MM.1S (cell line): ENCODE measurements around the gene IFT25.

Experiments
- EZH2 ChIP-seq: fragments of 300-600 bp; sonication (generic); optimal IDR thresholded peaks from 2 replicates; pipeline ENCODE3; 2017; ENCODE audit warnings: low read depth, mild to moderate bottlenecking, antibody characterized with exemption, low read length, mixed read lengths
- TF ChIP-seq, protein P1 (sequence below): fragments of 300-600 bp; sonication (generic); IDR thresholded peaks from 2 replicates; pipeline ENCODE4 v1.5.1; 2016; ENCODE audit warnings: antibody characterized with exemption, low read length, mixed read lengths

DNA sequence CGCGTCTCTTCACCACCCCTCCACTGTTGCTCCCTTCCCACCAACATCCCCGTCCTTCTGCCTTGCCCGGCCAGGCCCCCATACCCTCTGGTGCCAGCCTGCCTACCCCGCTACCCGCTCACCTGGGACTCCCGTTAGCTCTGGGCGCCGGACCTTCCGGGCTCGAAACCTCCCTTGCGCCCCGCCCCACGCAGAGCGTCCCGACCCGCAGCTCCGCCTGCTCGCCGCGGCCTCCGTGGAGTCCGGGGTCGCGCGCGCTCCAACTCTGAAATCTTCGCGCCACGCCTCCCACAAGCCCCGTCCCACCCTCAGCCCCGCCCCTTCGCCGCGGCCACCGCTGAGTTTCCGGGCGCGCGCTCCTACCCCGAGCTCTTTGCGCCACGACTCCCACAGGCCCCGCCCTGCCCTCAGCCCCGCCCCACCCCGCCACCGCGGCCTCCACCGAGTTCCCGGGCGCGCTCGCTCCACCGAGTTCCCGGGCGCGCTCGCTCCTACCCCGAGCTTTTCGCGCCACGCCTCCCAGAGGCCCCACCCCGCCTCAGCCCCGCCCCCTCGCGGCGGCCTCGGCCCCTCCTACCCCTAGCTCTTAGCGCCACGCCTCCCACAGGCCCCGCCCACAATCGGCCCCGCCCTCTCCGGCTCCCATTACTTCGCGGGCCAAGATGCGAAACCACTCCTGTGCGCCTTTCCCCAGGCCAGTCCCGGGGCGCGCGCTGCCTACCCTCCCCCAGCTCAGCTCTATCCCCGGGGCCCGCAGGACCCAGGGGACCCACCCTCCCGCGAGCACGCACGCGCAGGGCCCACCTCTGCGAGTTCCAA lies at the start of gene IFT25:
- TF ChIP-seq, protein P1, sequence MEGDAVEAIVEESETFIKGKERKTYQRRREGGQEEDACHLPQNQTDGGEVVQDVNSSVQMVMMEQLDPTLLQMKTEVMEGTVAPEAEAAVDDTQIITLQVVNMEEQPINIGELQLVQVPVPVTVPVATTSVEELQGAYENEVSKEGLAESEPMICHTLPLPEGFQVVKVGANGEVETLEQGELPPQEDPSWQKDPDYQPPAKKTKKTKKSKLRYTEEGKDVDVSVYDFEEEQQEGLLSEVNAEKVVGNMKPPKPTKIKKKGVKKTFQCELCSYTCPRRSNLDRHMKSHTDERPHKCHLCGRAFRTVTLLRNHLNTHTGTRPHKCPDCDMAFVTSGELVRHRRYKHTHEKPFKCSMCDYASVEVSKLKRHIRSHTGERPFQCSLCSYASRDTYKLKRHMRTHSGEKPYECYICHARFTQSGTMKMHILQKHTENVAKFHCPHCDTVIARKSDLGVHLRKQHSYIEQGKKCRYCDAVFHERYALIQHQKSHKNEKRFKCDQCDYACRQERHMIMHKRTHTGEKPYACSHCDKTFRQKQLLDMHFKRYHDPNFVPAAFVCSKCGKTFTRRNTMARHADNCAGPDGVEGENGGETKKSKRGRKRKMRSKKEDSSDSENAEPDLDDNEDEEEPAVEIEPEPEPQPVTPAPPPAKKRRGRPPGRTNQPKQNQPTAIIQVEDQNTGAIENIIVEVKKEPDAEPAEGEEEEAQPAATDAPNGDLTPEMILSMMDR, result no peak
- TF ChIP-seq EZH2, result no peak
